Ishikawa (cell line): Measurements from ENCODE around the gene BRD9.

Experiments
- CEBPB ChIP-seq: IDR thresholded peaks from 2 replicates; pipeline ENCODE4 v1.6.1; 2012
- CREB1 ChIP-seq: IDR thresholded peaks from 2 replicates; pipeline ENCODE4 v1.6.1; 2012; ENCODE audit warnings: low read depth
- EGR1 ChIP-seq: IDR thresholded peaks from 2 replicates; pipeline ENCODE4 v1.6.1; 2012
- EP300 ChIP-seq: IDR thresholded peaks from 2 replicates; pipeline ENCODE4 v1.6.1; 2012; ENCODE audit warnings: borderline replicate concordance
- NFIC ChIP-seq: IDR thresholded peaks from 2 replicates; pipeline ENCODE4 v1.6.1; 2012
- RAD21 ChIP-seq: IDR thresholded peaks from 2 replicates; pipeline ENCODE4 v1.6.1; 2012; ENCODE audit warnings: low read depth
- TAF1 ChIP-seq: IDR thresholded peaks from 2 replicates; pipeline ENCODE4 v1.6.1; 2012; ENCODE audit warnings: low read depth, mild to moderate bottlenecking
- TEAD4 ChIP-seq: IDR thresholded peaks from 2 replicates; pipeline ENCODE4 v1.6.1; 2012
- YY1 ChIP-seq: IDR thresholded peaks from 2 replicates; pipeline ENCODE4 v1.6.1; 2012; ENCODE audit warnings: low read depth
- ZBTB7A ChIP-seq: IDR thresholded peaks from 2 replicates; pipeline ENCODE4 v1.6.1; 2012; ENCODE audit warnings: low read depth
- TF ChIP-seq, protein P1 (sequence below): IDR thresholded peaks from 2 replicates; pipeline ENCODE4 v1.6.1; 2012; ENCODE audit warnings: low read depth, mild to moderate bottlenecking

DNA sequence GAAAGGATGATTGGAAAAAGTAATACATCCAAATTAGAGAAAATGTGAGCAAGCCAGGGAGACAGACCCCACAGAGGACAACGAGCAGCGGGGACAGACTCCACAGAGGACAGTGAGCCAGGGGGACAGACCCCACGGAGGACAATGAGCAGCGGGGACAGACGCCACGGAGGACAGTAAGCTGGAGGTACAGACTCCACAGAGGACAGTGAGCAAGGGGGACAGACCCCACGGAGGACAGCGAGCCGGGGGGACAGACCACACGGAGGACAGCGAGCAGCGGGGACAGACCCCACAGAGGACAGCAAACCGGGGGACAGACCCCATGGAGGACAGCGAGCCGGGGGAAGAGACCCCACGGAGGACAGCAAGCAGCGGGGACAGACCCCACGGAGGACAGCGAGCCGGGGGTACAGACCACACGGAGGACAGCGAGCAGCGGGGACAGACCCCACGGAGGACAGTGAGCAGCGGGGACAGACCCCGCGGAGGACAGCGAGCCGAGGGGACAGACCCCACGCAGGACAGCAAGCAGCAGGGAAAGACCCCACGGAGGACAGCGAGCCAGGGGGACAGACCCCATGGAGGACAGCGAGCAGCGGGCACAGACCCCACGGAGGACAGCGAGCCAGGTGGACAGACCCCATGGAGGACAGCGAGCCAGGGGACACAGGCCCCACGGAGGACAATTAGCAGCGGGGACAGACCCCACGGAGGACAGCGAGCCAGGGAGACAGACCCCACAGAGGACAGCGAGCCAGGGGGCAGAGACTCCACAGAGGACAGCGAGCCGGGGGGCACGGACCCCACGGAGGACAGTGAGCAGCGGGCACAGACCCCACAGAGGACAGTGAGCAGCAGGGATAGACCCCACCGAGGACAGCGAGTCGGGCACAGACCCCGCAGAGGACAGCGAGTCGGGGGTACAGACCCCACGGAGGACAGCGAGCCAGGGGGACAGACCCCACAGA is 39.9 kb downstream of the BRD9 start:
- no peak for TF ChIP-seq TAF1
- TF ChIP-seq, protein P1, sequence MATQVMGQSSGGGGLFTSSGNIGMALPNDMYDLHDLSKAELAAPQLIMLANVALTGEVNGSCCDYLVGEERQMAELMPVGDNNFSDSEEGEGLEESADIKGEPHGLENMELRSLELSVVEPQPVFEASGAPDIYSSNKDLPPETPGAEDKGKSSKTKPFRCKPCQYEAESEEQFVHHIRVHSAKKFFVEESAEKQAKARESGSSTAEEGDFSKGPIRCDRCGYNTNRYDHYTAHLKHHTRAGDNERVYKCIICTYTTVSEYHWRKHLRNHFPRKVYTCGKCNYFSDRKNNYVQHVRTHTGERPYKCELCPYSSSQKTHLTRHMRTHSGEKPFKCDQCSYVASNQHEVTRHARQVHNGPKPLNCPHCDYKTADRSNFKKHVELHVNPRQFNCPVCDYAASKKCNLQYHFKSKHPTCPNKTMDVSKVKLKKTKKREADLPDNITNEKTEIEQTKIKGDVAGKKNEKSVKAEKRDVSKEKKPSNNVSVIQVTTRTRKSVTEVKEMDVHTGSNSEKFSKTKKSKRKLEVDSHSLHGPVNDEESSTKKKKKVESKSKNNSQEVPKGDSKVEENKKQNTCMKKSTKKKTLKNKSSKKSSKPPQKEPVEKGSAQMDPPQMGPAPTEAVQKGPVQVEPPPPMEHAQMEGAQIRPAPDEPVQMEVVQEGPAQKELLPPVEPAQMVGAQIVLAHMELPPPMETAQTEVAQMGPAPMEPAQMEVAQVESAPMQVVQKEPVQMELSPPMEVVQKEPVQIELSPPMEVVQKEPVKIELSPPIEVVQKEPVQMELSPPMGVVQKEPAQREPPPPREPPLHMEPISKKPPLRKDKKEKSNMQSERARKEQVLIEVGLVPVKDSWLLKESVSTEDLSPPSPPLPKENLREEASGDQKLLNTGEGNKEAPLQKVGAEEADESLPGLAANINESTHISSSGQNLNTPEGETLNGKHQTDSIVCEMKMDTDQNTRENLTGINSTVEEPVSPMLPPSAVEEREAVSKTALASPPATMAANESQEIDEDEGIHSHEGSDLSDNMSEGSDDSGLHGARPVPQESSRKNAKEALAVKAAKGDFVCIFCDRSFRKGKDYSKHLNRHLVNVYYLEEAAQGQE: no peak
- TF ChIP-seq YY1: no peak
- TF ChIP-seq NFIC: no peak
- TF ChIP-seq RAD21: no peak
- TF ChIP-seq EP300: no peak
- TF ChIP-seq CREB1: no peak
- TF ChIP-seq CEBPB: no peak
- TF ChIP-seq ZBTB7A: no peak
- TF ChIP-seq TEAD4: no peak
- TF ChIP-seq EGR1: no peak
